MM.1S (cell line): Measurements from ENCODE around the gene ADCY10.
A peak's percentile ranks its signal among the peaks of the same experiment; 100 is the strongest.

Experiments used
- DNase-seq: peaks from one replicate; pipeline ENCODE4 v3.0.0-alpha.2; 2015
- H2AFZ ChIP-seq: fragments of 300-600 bp; sonication (generic); 2 replicates; pipeline ENCODE4 v1.6.0; 2016; ENCODE audit warnings: antibody characterized with exemption, low read length
- H3F3A ChIP-seq: fragments of 300-600 bp; sonication (generic); 2 replicates; pipeline ENCODE4 v1.6.1; 2016; ENCODE audit warnings: mild to moderate bottlenecking, antibody characterized with exemption, low read length, moderate library complexity, mixed read lengths; ENCODE audit not compliant: insufficient read depth
- H3K27ac ChIP-seq: fragments of 300-600 bp; sonication (generic); 2 replicates; pipeline ENCODE4 v1.5.1; 2016; ENCODE audit warnings: mild to moderate bottlenecking, low read length
- H3K27me3 ChIP-seq: fragments of 300-600 bp; sonication (generic); replicated peaks from 2 replicates; pipeline ENCODE4 v1.6.0; 2016; ENCODE audit warnings: low read length; ENCODE audit not compliant: insufficient read depth
- H3K36me3 ChIP-seq: fragments of 300-600 bp; sonication (generic); replicated peaks from 2 replicates; pipeline ENCODE4 v1.6.1; 2016; ENCODE audit warnings: mild to moderate bottlenecking, low read length, mixed read lengths; ENCODE audit not compliant: insufficient read depth
- H3K4me1 ChIP-seq: fragments of 300-600 bp; sonication (generic); 2 replicates; pipeline ENCODE4 v1.6.1; 2016; ENCODE audit warnings: low read length, mixed read lengths
- H3K4me2 ChIP-seq: fragments of 300-600 bp; sonication (generic); 2 replicates; pipeline ENCODE4 v1.6.0; 2016; ENCODE audit warnings: low read depth, low read length
- H3K4me3 ChIP-seq: fragments of 300-600 bp; sonication (generic); 2 replicates; pipeline ENCODE4 v1.5.1; 2016; ENCODE audit warnings: low read length, mixed read lengths
- H3K79me2 ChIP-seq: fragments of 300-600 bp; sonication (generic); 2 replicates; pipeline ENCODE4 v1.6.1; 2016; ENCODE audit warnings: mixed run types, low read length, mixed read lengths
- H3K9ac ChIP-seq: fragments of 300-600 bp; sonication (generic); 2 replicates; pipeline ENCODE4 v1.6.1; 2016; ENCODE audit warnings: low read length, mixed read lengths
- H3K9me2 ChIP-seq: fragments of 300-600 bp; sonication (generic); replicated peaks from 2 replicates; pipeline ENCODE4 v1.6.1; 2016; ENCODE audit warnings: mild to moderate bottlenecking, low read length, mixed read lengths; ENCODE audit not compliant: insufficient read depth
- H3K9me3 ChIP-seq: fragments of 300-600 bp; sonication (generic); replicated peaks from 2 replicates; pipeline ENCODE4 v1.6.1; 2016; ENCODE audit warnings: mild to moderate bottlenecking, low read length, mixed read lengths; ENCODE audit not compliant: insufficient read depth
- H4K20me1 ChIP-seq: fragments of 300-600 bp; sonication (generic); 2 replicates; pipeline ENCODE4 v1.6.1; 2016; ENCODE audit warnings: mild to moderate bottlenecking, low read length, moderate library complexity, mixed read lengths; ENCODE audit not compliant: insufficient read depth
- CTCF ChIP-seq: fragments of 300-600 bp; sonication (generic); IDR thresholded peaks from 2 replicates; pipeline ENCODE4 v1.5.1; 2016; ENCODE audit warnings: antibody characterized with exemption, low read length, mixed read lengths
- EZH2 ChIP-seq: fragments of 300-600 bp; sonication (generic); optimal IDR thresholded peaks from 2 replicates; pipeline ENCODE3; 2017; ENCODE audit warnings: low read depth, mild to moderate bottlenecking, antibody characterized with exemption, low read length, mixed read lengths
- EZH2phosphoT487 ChIP-seq: fragments of 300-600 bp; sonication (generic); IDR thresholded peaks from 2 replicates; pipeline ENCODE4 v1.6.1; 2018; ENCODE audit warnings: antibody characterized with exemption, low read length

ADCY10 gene

DNA sequence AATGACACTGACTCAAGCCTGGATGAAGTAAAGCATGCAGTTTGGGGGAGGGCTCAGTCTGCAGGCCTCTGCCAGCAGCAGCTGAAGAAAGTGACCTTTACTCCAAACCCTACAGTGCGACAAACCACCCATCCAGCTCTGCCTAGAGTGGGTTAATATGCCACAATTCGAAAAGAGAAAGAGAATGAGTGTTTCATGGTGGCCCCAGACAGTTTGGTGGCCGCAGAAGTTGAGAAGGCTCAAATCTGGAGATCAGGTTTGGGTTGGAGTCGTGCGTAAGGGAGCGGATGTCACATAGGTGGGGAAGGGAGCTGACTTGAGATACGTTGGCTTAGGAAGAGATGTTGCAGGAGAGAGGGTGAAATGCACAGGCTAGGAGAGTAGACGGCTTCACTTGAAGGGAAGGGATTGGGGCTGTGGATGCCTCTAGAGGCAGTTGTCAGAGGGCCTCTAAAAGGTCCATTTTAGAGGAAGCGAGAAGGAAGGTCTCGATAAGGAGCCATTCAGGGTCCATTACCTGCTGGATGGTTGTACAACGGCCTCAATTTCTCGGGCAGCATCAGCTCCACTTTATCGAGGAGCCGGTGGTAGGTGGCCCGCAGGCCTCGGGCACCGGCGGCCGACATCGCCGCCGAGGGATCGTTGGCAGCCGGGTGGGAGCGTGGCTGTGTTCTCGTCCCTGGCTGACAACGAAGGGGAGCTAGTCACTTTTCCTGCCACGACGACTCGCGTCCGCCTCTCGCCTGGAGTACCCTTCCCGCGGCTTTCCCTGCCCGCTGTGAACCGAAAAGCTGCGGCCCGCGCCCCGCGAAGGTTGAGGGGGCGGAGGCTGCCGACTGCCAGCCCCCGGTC lies 21.5 kb upstream of the ADCY10 start:
- peaks cover 26% of the 10 kb centered on the region for H3F3A ChIP-seq
- H3K9me2 ChIP-seq: no peaks in the 10 kb centered on the region
- TF ChIP-seq CTCF (peak; percentile 18; the same call in 1 of the 2 replicates), EZH2 (no peak)
- H2AFZ ChIP-seq: peak overlapping the region; percentile 46
- H4K20me1 ChIP-seq: no peaks in the 10 kb centered on the region
- peak; percentile 55 for DNase-seq
- H3K9ac ChIP-seq: peak overlapping the region; percentile 91
- peak overlapping the region; percentile 69 for H3K4me2 ChIP-seq
- H3K79me2 ChIP-seq: peaks cover 86% of the 10 kb centered on the region
- peak overlapping the region; percentile 93 for H3K27ac ChIP-seq
- H3K27me3 ChIP-seq: no peaks in the 10 kb centered on the region
- H3K36me3 ChIP-seq: no peaks in the 10 kb centered on the region
- H3K4me1 ChIP-seq: peaks cover 15% of the 10 kb centered on the region
- H3K9me3 ChIP-seq: no peaks in the 10 kb centered on the region
- H3K4me3 ChIP-seq: peak overlapping the region; percentile 82

DNA sequence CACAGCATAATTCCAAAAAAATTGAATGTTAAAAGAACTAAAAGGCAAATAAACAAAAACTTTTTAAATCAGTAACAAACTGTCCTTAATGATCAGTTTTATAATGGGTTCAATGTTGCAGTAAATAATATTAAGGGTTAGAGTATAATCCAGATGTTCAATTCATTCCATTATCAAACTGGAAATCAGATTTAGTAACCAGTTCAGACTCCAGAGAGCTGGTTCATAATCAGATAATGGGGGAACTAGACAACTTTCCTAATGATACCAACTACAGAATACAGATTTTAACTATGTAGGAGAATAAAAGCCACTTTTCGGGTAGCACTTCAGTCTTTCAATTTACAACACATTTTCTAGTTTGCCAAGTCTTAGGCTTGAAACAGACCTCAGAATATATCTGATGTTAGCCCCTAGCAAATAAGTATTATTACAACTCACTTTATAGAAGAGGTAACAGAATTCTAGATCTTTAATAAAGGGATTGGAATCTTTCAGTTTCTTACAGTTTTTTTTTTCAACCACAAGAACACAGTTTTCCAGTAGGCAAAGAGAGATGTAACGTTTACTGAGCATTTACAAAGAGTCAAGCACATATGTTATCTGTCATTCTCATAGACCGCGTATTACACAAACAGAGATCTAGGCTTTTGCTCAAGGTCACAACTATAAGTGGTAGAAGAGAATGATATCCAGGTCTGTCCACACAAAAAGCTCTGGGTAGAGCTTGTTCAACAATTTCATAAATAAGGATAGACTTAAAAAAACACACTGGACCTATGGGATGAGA lies 20.7 kb upstream of the ADCY10 start:
- no peaks in the 10 kb centered on the region for H3K9me2 ChIP-seq
- peaks cover 86% of the 10 kb centered on the region for H3K79me2 ChIP-seq
- peaks cover 15% of the 10 kb centered on the region for H3K4me1 ChIP-seq
- H3K9ac ChIP-seq: peak overlapping the region; percentile 91
- H4K20me1 ChIP-seq: no peaks in the 10 kb centered on the region
- H3K9me3 ChIP-seq: no peaks in the 10 kb centered on the region
- peak overlapping the region; percentile 82 for H3K4me3 ChIP-seq
- peak overlapping the region; percentile 93; the same call in 1 of the 2 replicates for H3K27ac ChIP-seq
- H3K36me3 ChIP-seq: no peaks in the 10 kb centered on the region
- H2AFZ ChIP-seq: peak overlapping the region; percentile 46
- H3K27me3 ChIP-seq: no peaks in the 10 kb centered on the region
- peak overlapping the region; percentile 69 for H3K4me2 ChIP-seq
- TF ChIP-seq EZH2: no peak
- no peak for TF ChIP-seq CTCF
- TF ChIP-seq EZH2phosphoT487: no peak
- DNase-seq: peak; percentile 37
- H3F3A ChIP-seq: peaks cover 26% of the 10 kb centered on the region

DNA sequence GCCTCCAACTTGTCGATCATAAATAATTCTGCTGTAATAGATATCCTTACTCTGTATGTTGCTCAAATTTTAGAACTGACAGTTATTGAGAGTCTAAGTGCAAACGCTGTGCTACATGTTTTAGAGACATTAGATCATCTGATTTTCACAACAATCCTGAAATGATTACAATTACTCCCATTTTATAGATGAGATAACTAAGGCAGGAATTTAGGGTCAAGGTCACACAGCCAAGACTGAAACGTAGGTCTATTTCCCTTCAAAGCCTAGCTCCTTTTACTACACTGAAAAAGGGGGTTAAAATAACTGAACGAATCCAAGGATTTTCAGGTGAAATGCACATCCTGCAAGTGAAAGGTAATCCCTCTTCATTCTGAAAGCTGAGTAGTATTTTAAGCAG lies 19.9 kb upstream of the ADCY10 start:
- H3K27me3 ChIP-seq: no peaks in the 10 kb centered on the region
- TF ChIP-seq EZH2: no peak
- TF ChIP-seq EZH2phosphoT487: no peak
- TF ChIP-seq CTCF: no peak
- H3K79me2 ChIP-seq: peaks cover 86% of the 10 kb centered on the region
- H3K9me2 ChIP-seq: no peaks in the 10 kb centered on the region
- H3K36me3 ChIP-seq: no peaks in the 10 kb centered on the region
- no peak overlapping the region for H3K27ac ChIP-seq
- peak overlapping the region; percentile 91; the same call in 1 of the 2 replicates for H3K9ac ChIP-seq
- no peak for DNase-seq
- no peaks in the 10 kb centered on the region for H4K20me1 ChIP-seq
- H3K4me1 ChIP-seq: peaks cover 15% of the 10 kb centered on the region
- H3K9me3 ChIP-seq: no peaks in the 10 kb centered on the region
- H3F3A ChIP-seq: peaks cover 26% of the 10 kb centered on the region
- no peak overlapping the region for H2AFZ ChIP-seq
- peak overlapping the region; percentile 82; the same call in 1 of the 2 replicates for H3K4me3 ChIP-seq
- H3K4me2 ChIP-seq: peak overlapping the region; percentile 69
